Subcutaneous abdominal adipose tissue (tissue), 5 donors: ENCODE data around the gene TMEM223.

Experiments used
- H3K27ac ChIP-seq: one replicate; pipeline ENCODE4 v1.7.0; 2013; ENCODE audit warnings: low read depth, mild to moderate bottlenecking, inconsistent platforms, low read length, moderate library complexity
- H3K27me3 ChIP-seq, 5 donors: one replicate each; pipeline ENCODE4 v1.7.0; 2013; ENCODE audit warnings: low read length in 5 of 5, inconsistent platforms in 1 of 5; ENCODE audit not compliant: control insufficient read depth in 5 of 5, insufficient read depth in 4 of 5
- H3K36me3 ChIP-seq, 5 donors: one replicate each; pipeline ENCODE4 v1.7.0; 2013; ENCODE audit warnings: low read length in 5 of 5; ENCODE audit not compliant: control insufficient read depth in 5 of 5, insufficient read depth in 5 of 5
- H3K4me1 ChIP-seq, 5 donors: one replicate each; pipeline ENCODE4 v1.7.0; 2013; ENCODE audit warnings: low read length in 5 of 5, mild to moderate bottlenecking in 3 of 5, moderate library complexity in 1 of 5; ENCODE audit not compliant: control insufficient read depth in 5 of 5, insufficient read depth in 5 of 5
- H3K4me3 ChIP-seq, 5 donors: one replicate each; pipeline ENCODE4 v1.7.0; 2013; ENCODE audit warnings: low read length in 5 of 5, low read depth in 1 of 5
- H3K9ac ChIP-seq, 5 donors: one replicate each; pipeline ENCODE4 v1.7.0; 2013; ENCODE audit warnings: low read length in 5 of 5, mild to moderate bottlenecking in 4 of 5, moderate library complexity in 3 of 5
- H3K9me3 ChIP-seq, 5 donors: one replicate each; pipeline ENCODE4 v1.7.0; 2013; ENCODE audit warnings: low read length in 5 of 5; ENCODE audit not compliant: control insufficient read depth in 5 of 5
- donor health status: healthy.
- donor health status: healthy.
- donor health status: healthy.
- donor health status: healthy.
- donor health status: healthy.

TMEM223 gene

DNA sequence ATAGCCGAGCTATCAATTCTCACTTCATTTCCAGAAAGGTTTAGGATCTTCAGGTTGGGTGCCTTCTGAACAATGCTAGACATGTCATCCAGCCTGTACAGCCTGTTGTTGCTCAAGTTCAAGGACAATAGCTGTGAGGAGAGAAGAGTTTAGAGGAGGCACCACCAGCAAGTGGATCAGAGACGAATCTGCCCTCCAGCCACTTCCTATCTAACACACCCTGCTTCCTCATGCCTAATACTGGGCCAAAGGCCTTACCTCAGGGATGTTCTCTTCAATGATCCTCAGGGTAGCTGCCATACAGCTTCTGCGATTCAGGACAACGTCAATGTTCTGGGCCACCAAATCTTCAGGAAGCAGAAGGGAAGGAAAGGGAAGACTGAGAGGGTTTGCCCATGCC, 9.3 kb upstream of the TMEM223 start:
- Histone ChIP-seq H3K4me3 (no peak overlapping the region), H3K27me3 (no peaks in the 10 kb centered on the region), H3K4me1 (peaks cover 3 to 23% (median 22%) of the 10 kb centered on the region in 5 donors), H3K27ac (no peak overlapping the region), H3K9ac (no peak overlapping the region), H3K36me3 (peaks cover 6 to 75% (median 68%) of the 10 kb centered on the region in 5 donors), H3K9me3 (no peaks in the 10 kb centered on the region)

DNA sequence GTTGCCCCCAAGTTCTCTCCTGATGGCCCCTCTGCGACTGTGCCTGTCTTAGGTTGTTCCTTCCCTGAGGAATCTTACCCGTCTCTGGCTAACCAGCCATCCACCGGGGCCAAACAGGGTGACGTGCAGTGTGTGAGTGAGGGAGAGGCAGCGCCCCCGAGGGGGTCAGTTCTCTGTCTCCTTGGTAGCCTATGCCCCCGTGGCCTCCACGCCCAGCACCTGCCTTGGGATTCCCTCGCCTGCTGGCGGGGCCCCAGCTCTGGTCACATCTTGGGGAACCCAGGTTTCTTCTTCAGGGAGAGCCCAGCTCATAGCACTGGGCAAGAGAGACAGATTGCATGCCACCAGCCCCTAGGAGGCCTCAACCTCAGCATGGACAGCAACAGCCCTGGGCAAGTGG, 7.7 kb upstream of the TMEM223 start:
- H3K27ac ChIP-seq = no peak overlapping the region
- no peaks in the 10 kb centered on the region for H3K27me3 ChIP-seq
- no peak overlapping the region for H3K9ac ChIP-seq
- H3K4me3 ChIP-seq = no peak overlapping the region
- peaks cover 11 to 91% (median 83%) of the 10 kb centered on the region in 5 donors for H3K36me3 ChIP-seq
- peaks cover 3 to 13% (median 12%) of the 10 kb centered on the region in 5 donors for H3K4me1 ChIP-seq
- no peaks in the 10 kb centered on the region for H3K9me3 ChIP-seq

DNA sequence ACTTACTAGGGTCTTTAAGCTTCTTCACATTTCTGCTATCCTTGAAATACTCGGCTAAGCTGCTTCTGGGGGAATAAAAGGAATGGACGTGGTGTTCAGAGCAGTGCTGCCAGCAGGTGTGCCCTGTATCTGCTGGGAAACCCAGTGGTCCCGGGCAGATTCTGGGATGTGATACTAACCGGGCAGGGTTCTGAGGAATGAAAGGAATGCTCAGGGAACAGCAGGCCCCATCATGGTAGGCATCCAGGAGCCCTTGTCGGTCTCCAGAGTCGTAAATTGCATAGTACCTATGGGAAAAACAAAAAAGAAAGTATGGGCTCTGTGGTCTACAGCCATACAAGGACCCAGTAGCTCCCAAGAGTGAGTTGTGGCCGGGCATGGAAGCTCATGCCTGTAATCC, 4.5 kb upstream of the TMEM223 start:
- H3K27ac ChIP-seq = no peak overlapping the region
- H3K4me1 ChIP-seq = peaks cover 3 to 13% (median 11%) of the 10 kb centered on the region in 5 donors
- no peak overlapping the region for H3K4me3 ChIP-seq
- peaks cover 12 to 89% (median 79%) of the 10 kb centered on the region in 5 donors for H3K36me3 ChIP-seq
- H3K9me3 ChIP-seq = no peaks in the 10 kb centered on the region
- no peak overlapping the region for H3K9ac ChIP-seq
- H3K27me3 ChIP-seq = no peaks in the 10 kb centered on the region

- Histone ChIP-seq H3K9me3 (no peaks in the 10 kb centered on the region), H3K36me3 (peaks cover 10 to 81% (median 61%) of the 10 kb centered on the region in 5 donors), H3K4me3 (no peak overlapping the region), H3K27me3 (no peaks in the 10 kb centered on the region), H3K4me1 (peaks cover 6 to 30% (median 22%) of the 10 kb centered on the region in 5 donors), H3K27ac (no peak overlapping the region), H3K9ac (no peak overlapping the region)
Measured at GRCh38 chr11:62794201-62794775, 2.5 kb upstream of the TMEM223 start.

- Histone ChIP-seq H3K27me3 (no peaks in the 10 kb centered on the region), H3K36me3 (peaks cover 7 to 66% (median 45%) of the 10 kb centered on the region in 5 donors), H3K27ac (peak overlapping the region; percentile 81), H3K9me3 (no peaks in the 10 kb centered on the region), H3K4me3 (peak overlapping the region; percentile 26 to 96 (median 94)), H3K9ac (peak overlapping the region in 4 of 5 donors; percentile 10 to 81 (median 60)), H3K4me1 (peaks cover 11 to 47% (median 38%) of the 10 kb centered on the region in 5 donors)
Measured at GRCh38 chr11:62792202-62792575, 383 bp upstream of the TMEM223 start.

- Histone ChIP-seq H3K36me3 (peaks cover 4 to 39% (median 23%) of the 10 kb centered on the region in 5 donors), H3K4me1 (peaks cover 16 to 56% (median 46%) of the 10 kb centered on the region in 5 donors), H3K9ac (peak overlapping the region in 1 of 5 donors; percentile 26)
Measured at GRCh38 chr11:62789576-62789975, 2.2 kb downstream of the TMEM223 start.

DNA sequence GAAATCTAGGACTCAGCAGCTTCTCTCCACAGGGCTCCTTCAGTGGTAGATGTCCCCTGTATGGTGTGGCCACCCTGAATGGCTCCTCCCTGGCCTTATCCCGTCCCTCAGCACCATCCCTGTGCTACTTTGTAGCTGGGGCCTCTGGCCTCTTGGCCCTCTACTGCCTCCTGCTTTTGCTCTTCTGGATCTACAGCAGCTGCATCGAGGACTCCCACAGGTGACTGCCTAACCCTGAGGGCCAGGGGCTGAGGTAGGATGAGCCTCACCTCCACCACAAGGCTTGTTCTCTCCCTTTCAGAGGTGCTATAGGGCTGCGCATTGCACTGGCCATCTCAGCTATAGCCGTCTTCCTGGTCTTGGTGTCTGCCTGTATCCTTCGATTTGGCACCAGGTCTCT, 2.8 kb downstream of the TMEM223 start:
- Histone ChIP-seq H3K4me1 (peaks cover 16 to 56% (median 46%) of the 10 kb centered on the region in 5 donors), H3K4me3 (peak overlapping the region in 1 of 5 donors; percentile 16)

More at GRCh38 chr11:62789576-62789975, 2.2 kb downstream of the TMEM223 start:
- Histone ChIP-seq H3K27me3 (no peaks in the 10 kb centered on the region), H3K4me3 (no peak overlapping the region), H3K27ac (no peak overlapping the region), H3K9me3 (no peaks in the 10 kb centered on the region)

DNA sequence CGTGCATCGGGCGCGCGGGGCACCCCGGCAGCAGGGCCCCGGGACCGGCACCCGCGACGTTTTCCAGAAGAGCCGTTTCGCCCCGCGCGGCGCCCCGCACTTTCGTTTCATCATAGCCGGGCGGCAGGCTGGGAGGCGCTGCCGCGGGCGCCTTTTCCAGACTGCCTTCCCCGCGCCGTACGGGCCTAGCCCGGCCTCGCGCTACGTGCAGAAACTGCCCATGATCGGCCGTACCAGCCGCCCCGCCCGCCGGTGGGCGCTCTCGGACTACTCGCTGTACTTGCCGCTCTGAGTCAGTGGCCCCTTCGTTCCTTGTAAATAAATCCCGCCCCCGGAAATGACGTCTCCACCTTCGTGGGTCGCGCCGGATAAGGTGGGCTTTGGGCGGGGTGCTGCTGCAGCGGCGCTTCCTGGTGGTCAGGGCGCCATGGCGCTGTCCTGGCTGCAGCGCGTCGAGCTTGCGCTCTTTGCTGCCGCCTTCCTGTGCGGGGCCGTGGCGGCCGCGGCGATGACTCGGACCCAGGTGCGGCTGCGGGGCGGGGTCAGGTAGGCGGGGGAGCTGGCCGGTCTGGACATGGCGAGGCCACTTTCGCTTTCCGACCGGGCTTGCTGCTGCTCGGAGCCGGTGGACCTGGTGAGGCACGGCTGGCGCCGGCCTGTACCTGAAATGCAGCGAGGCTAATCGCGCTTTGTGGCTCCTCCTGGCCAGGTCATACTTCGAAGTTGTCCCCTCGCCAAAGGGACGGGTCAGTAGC, 4.6 kb downstream of the TMEM223 start, which contains the start of gene TMEM179B:
Gene TMEM179B, plus strand, starts transcription at position 398 of the 755 bp plus-strand sequence. Its CDS starts 30 bp downstream, at position 428.
- Histone ChIP-seq H3K36me3 (peaks cover 0 to 26% (median 21%) of the 10 kb centered on the region in 5 donors), H3K4me1 (peaks cover 14 to 51% (median 43%) of the 10 kb centered on the region in 5 donors), H3K27me3 (no peaks in the 10 kb centered on the region), H3K27ac (peak within 1 kb of the TSS; percentile 90), H3K9ac (peak within 1 kb of the TSS; percentile 66 to 90 (median 85)), H3K9me3 (no peaks in the 10 kb centered on the region), H3K4me3 (peak within 1 kb of the TSS; percentile 77 to 99 (median 98))

More for the DNA sequence above, 2.8 kb downstream of the TMEM223 start:
- Histone ChIP-seq H3K27me3 (no peaks in the 10 kb centered on the region), H3K9ac (no peak overlapping the region), H3K9me3 (no peaks in the 10 kb centered on the region), H3K27ac (no peak overlapping the region), H3K36me3 (peaks cover 0 to 34% (median 18%) of the 10 kb centered on the region in 5 donors)

DNA sequence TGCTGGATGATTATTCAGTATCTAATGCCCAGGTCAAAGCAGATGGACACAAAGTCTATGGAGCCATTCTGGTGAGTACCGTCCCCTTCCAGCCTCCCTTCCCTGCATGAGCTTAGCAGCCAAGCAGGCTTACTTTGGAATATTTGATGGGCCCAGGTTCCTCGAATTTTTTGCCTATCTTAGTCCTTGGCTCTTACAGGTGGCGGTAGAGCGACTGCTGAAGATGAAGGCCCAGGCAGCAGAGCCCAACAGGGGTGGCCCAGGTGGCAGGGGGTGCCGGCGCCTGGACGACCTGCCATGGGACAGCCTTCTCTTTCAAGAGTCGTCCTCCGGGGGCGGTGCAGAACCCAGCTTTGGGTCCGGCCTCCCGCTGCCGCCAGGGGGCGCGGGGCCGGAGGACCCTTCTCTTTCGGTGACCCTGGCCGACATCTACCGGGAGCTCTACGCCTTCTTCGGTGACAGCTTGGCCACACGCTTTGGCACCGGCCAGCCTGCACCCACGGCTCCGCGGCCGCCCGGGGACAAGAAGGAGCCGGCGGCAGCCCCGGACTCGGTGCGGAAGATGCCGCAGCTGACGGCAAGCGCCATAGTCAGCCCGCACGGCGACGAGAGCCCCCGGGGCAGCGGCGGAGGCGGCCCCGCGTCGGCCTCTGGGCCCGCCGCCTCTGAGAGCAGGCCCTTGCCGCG, 5.3 kb downstream of the TMEM223 start:
- no peaks in the 10 kb centered on the region for H3K27me3 ChIP-seq
- H3K27ac ChIP-seq = peak overlapping the region; percentile 90
- peaks cover 13 to 44% (median 38%) of the 10 kb centered on the region in 5 donors for H3K4me1 ChIP-seq
- H3K9ac ChIP-seq = peak overlapping the region; percentile 66 to 90 (median 85)
- H3K4me3 ChIP-seq = peak overlapping the region; percentile 48 to 99 (median 87)
- H3K36me3 ChIP-seq = peaks cover 0 to 31% (median 28%) of the 10 kb centered on the region in 5 donors
- H3K9me3 ChIP-seq = no peaks in the 10 kb centered on the region
